H9 (cell line): ENCODE results near the gene MYOCD. TPM values are rescaled to one million over a fixed set of nuclear protein-coding genes. Genes with fewer than 3 reads are reported as not detected.
A peak's percentile ranks its signal among the peaks of the same experiment; 100 is the strongest.

Experiments
- DNase-seq: peaks from one replicate; pipeline ENCODE4 v3.0.0-alpha.2; 2017
- H2AFZ ChIP-seq: one replicate; pipeline ENCODE4 v1.6.1; 2013; ENCODE audit warnings: mild to moderate bottlenecking, low read length, control low read depth, moderate library complexity
- H2AK5ac ChIP-seq: 2 replicates; pipeline ENCODE4 v1.6.1; 2013; ENCODE audit warnings: low read length, control low read depth, mixed read lengths; ENCODE audit not compliant: insufficient read length
- H2BK120ac ChIP-seq: one replicate; pipeline ENCODE4 v1.6.1; 2013; ENCODE audit warnings: low read depth, mild to moderate bottlenecking, low read length, control low read depth, inconsistent platforms; ENCODE audit not compliant: poor library complexity, severe bottlenecking
- H2BK12ac ChIP-seq: 2 replicates; pipeline ENCODE4 v1.6.1; 2013; ENCODE audit warnings: low read length, control low read depth, mixed read lengths, low read depth; ENCODE audit not compliant: insufficient read length
- H2BK15ac ChIP-seq: 2 replicates; pipeline ENCODE4 v1.6.1; 2013; ENCODE audit warnings: low read depth, low read length, control low read depth
- H2BK20ac ChIP-seq: one replicate; pipeline ENCODE4 v1.6.1; 2013; ENCODE audit warnings: low read depth, mild to moderate bottlenecking, low read length, control low read depth, inconsistent platforms; ENCODE audit not compliant: poor library complexity, severe bottlenecking
- H2BK5ac ChIP-seq: 2 replicates; pipeline ENCODE4 v1.6.1; 2013; ENCODE audit warnings: low read length, control low read depth, mixed read lengths; ENCODE audit not compliant: insufficient read length
- H3K14ac ChIP-seq: 2 replicates; pipeline ENCODE4 v1.6.1; 2013; ENCODE audit warnings: low read length, control low read depth; ENCODE audit not compliant: insufficient read depth
- H3K18ac ChIP-seq: 2 replicates; pipeline ENCODE4 v1.6.1; 2013; ENCODE audit warnings: low read depth, mild to moderate bottlenecking, mixed read lengths, low read length, control low read depth; ENCODE audit not compliant: insufficient read length
- H3K23ac ChIP-seq: 2 replicates; pipeline ENCODE4 v1.6.1; 2013; ENCODE audit warnings: low read length, control low read depth, mixed read lengths, low read depth; ENCODE audit not compliant: insufficient read length
- H3K23me2 ChIP-seq: 2 replicates; pipeline ENCODE4 v1.6.1; 2013; ENCODE audit warnings: low read depth, mild to moderate bottlenecking, mixed read lengths, low read length, control low read depth; ENCODE audit not compliant: insufficient read length, poor library complexity, severe bottlenecking
- H3K27ac ChIP-seq: 2 replicates; pipeline ENCODE4 v1.5.1; 2013; ENCODE audit warnings: low read length, control low read depth, mixed read lengths, low read depth; ENCODE audit not compliant: insufficient read length
- H3K27me3 ChIP-seq: 2 replicates; pipeline ENCODE4 v1.6.1; 2013; ENCODE audit warnings: low read length, control low read depth, inconsistent platforms; ENCODE audit not compliant: insufficient read depth
- H3K4ac ChIP-seq: 2 replicates; pipeline ENCODE4 v1.6.1; 2013; ENCODE audit warnings: low read depth, mild to moderate bottlenecking, control low read depth, inconsistent platforms, low read length, moderate library complexity
- H3K4me1 ChIP-seq: 2 replicates; pipeline ENCODE4 v1.6.1; 2013; ENCODE audit warnings: low read length, control low read depth, inconsistent platforms; ENCODE audit not compliant: insufficient read depth
- H3K4me2 ChIP-seq: 2 replicates; pipeline ENCODE4 v1.6.1; 2013; ENCODE audit warnings: low read length, control low read depth, mixed read lengths; ENCODE audit not compliant: insufficient read length, insufficient read depth
- H3K56ac ChIP-seq: 2 replicates; pipeline ENCODE4 v1.6.1; 2013; ENCODE audit warnings: low read depth, mild to moderate bottlenecking, mixed read lengths, low read length, control low read depth; ENCODE audit not compliant: insufficient read length
- H3K79me1 ChIP-seq: 2 replicates; pipeline ENCODE4 v1.6.1; 2013; ENCODE audit warnings: low read depth, mild to moderate bottlenecking, moderate library complexity, low read length, control low read depth, inconsistent platforms; ENCODE audit not compliant: insufficient read depth, poor library complexity, severe bottlenecking
- H3K79me2 ChIP-seq: 2 replicates; pipeline ENCODE4 v1.6.1; 2013; ENCODE audit warnings: low read length, control low read depth, inconsistent platforms; ENCODE audit not compliant: insufficient read depth
- H3K9ac ChIP-seq: 2 replicates; pipeline ENCODE4 v1.6.1; 2013; ENCODE audit warnings: low read length, control low read depth, mixed read lengths; ENCODE audit not compliant: insufficient read length; ENCODE audit errors: extremely low read depth
- H3K9me3 ChIP-seq: one replicate; pipeline ENCODE4 v1.6.1; 2013; ENCODE audit warnings: low read depth, low read length, inconsistent platforms; ENCODE audit not compliant: control insufficient read depth
- H3T11ph ChIP-seq: one replicate; pipeline ENCODE4 v1.6.1; 2013; ENCODE audit warnings: mild to moderate bottlenecking, low read length, control low read depth, inconsistent platforms
- H4K20me1 ChIP-seq: one replicate; pipeline ENCODE4 v1.6.1; 2013; ENCODE audit not compliant: control insufficient read depth, insufficient read length, insufficient read depth
- H4K5ac ChIP-seq: 2 replicates; pipeline ENCODE4 v1.6.1; 2013; ENCODE audit warnings: low read depth, mild to moderate bottlenecking, mixed read lengths, low read length, control low read depth; ENCODE audit not compliant: insufficient read length
- H4K8ac ChIP-seq: replicated peaks from 2 replicates; pipeline ENCODE4 v1.6.1; 2013; ENCODE audit warnings: low read length, control low read depth, mixed read lengths, low read depth; ENCODE audit not compliant: insufficient read length
- H4K91ac ChIP-seq: 2 replicates; pipeline ENCODE4 v1.6.1; 2013; ENCODE audit warnings: low read depth, mild to moderate bottlenecking, moderate library complexity, mixed read lengths, low read length, control low read depth; ENCODE audit not compliant: insufficient read length
- H3K27ac Mint-ChIP-seq, 3 experiments: 2 replicates in 2 of 3; 3 replicates in 1 of 3; pipeline ENCODE4 v1.8.0; 2020 to 2021; ENCODE audit warnings: mixed read lengths in 3 of 3, mild to moderate bottlenecking in 1 of 3, moderate library complexity in 1 of 3
- H3K27me3 Mint-ChIP-seq: 2 replicates; pipeline ENCODE4 v1.8.0; 2021; ENCODE audit warnings: low read depth, mild to moderate bottlenecking, moderate library complexity, mixed read lengths
- H3K36me3 Mint-ChIP-seq, 3 experiments: 2 replicates in 2 of 3; 3 replicates in 1 of 3; pipeline ENCODE4 v1.8.0; 2020 to 2021; ENCODE audit warnings: low read depth in 3 of 3, mixed read lengths in 3 of 3; ENCODE audit not compliant: insufficient read depth in 1 of 3
- H3K4me1 Mint-ChIP-seq, 2 experiments: 2 replicates each; pipeline ENCODE4 v1.8.0; 2020; ENCODE audit warnings: mixed read lengths in 2 of 2
- H3K4me3 Mint-ChIP-seq, 2 experiments: 2 replicates in 1 of 2; 3 replicates in 1 of 2; pipeline ENCODE4 v1.8.0; 2020 to 2021; ENCODE audit warnings: mild to moderate bottlenecking in 2 of 2, mixed read lengths in 2 of 2, moderate library complexity in 1 of 2
- H3K9me3 Mint-ChIP-seq, 2 experiments: 2 replicates in 1 of 2; 3 replicates in 1 of 2; pipeline ENCODE4 v1.8.0; 2020; ENCODE audit warnings: mild to moderate bottlenecking in 2 of 2, mixed read lengths in 2 of 2, moderate library complexity in 1 of 2
- CTCF ChIP-seq: fragments of 200-600 bp; sonication (generic); conservative IDR thresholded peaks from 3 replicates; pipeline ENCODE4 v1.8.0; 2021; ENCODE audit warnings: antibody characterized with exemption, mild to moderate bottlenecking
- WGBS: extraction: QIAGEN DNeasy Blood & Tissue Kit; methylation state at CpG from one replicate; pipeline ENCODE4 v1.1.7; 2013; ENCODE audit warnings: missing lambda C conversion rate, low lambda C conversion rate, mixed read lengths; ENCODE audit not compliant: insufficient read length; ENCODE audit errors: extremely low coverage; 5-methylcytosine and 5-hydroxymethylcytosine counted together
- total RNA-seq: library from RNA; stranded (reverse); gene quantifications from 2 replicates; pipeline ENCODE4 v1.2.1, GENCODE V29; 2021

MYOCD gene
- total RNA-seq, 1 experiment from 2014 or later, result 0.17 TPM

- H2BK5ac ChIP-seq, result no peak overlapping the region
- H3K79me2 ChIP-seq, result no peaks in the 10 kb centered on the region
- no peak for DNase-seq
- no peak overlapping the region for H3K27ac ChIP-seq
- Mint-ChIP-seq H3K4me3 (peak overlapping the region in 1 of 2 experiments; percentile 86; a peak in 2 of 5 replicates), H3K27ac (no peak overlapping the region), H3K9me3 (no peaks in the 10 kb centered on the region), H3K27me3 (peaks cover 41% of the 10 kb centered on the region), H3K4me1 (peaks cover 18% of the 10 kb centered on the region in 2 experiments), H3K36me3 (no peaks in the 10 kb centered on the region)
- H4K5ac ChIP-seq, result no peak overlapping the region
- H3K4me2 ChIP-seq, result no peak overlapping the region
- H3K27me3 ChIP-seq, result peaks cover 3% of the 10 kb centered on the region; the same call in 1 of the 2 replicates
- no peak overlapping the region for H3K23ac ChIP-seq
- no peak overlapping the region for H2BK120ac ChIP-seq
- no peak overlapping the region for H3K14ac ChIP-seq
- no peak overlapping the region for H2BK20ac ChIP-seq
- no peak overlapping the region for H4K91ac ChIP-seq
- H2BK12ac ChIP-seq, result no peak overlapping the region
- no peak overlapping the region for H3K4ac ChIP-seq
- H3K4me1 ChIP-seq, result no peaks in the 10 kb centered on the region
- no peak overlapping the region for H2AK5ac ChIP-seq
- no peak overlapping the region for H4K8ac ChIP-seq
- H2BK15ac ChIP-seq, result no peak overlapping the region
- no peaks in the 10 kb centered on the region for H4K20me1 ChIP-seq
- no CpG with 5 or more reads among the region's 6 CpGs for WGBS
- no peak overlapping the region for H3K18ac ChIP-seq
- no peak overlapping the region for H3K56ac ChIP-seq
- no peak overlapping the region for H3T11ph ChIP-seq
- H3K9ac ChIP-seq, result no peak overlapping the region
- no peak for TF ChIP-seq CTCF
- no peak overlapping the region for H2AFZ ChIP-seq
- H3K23me2 ChIP-seq, result peaks cover 12% of the 10 kb centered on the region
- no peaks in the 10 kb centered on the region for H3K79me1 ChIP-seq
- H3K9me3 ChIP-seq, result no peaks in the 10 kb centered on the region
Observed at GRCh38 chr17:12666718-12667117, 1.0 kb downstream of the MYOCD start.
